Loucy (cell line): ENCODE results near the gene CNN2.

Experiments used
- H2AFZ ChIP-seq: fragments of 200-600 bp; sonication (generic); 2 replicates; pipeline ENCODE4 v1.6.0; 2016; ENCODE audit warnings: antibody characterized with exemption, mild to moderate bottlenecking, low read length, moderate library complexity
- H3F3A ChIP-seq: fragments of 200-600 bp; 2 replicates; pipeline ENCODE4 v1.6.0; 2016; ENCODE audit warnings: antibody characterized with exemption, low read depth, mild to moderate bottlenecking
- H3K27me3 ChIP-seq: fragments of 200-600 bp; sonication (generic); 2 replicates; pipeline ENCODE4 v1.6.1; 2014; ENCODE audit warnings: low read length, mild to moderate bottlenecking; ENCODE audit not compliant: insufficient read depth, poor library complexity, severe bottlenecking
- H3K36me3 ChIP-seq: fragments of 200-600 bp; sonication (generic); 2 replicates; pipeline ENCODE4 v1.6.1; 2016; ENCODE audit warnings: low read length; ENCODE audit not compliant: insufficient read depth
- H3K4me1 ChIP-seq: fragments of 200-600 bp; sonication (generic); 2 replicates; pipeline ENCODE4 v1.5.1; 2014; ENCODE audit warnings: low read length, mild to moderate bottlenecking; ENCODE audit not compliant: insufficient read depth, poor library complexity, severe bottlenecking
- H3K4me2 ChIP-seq: fragments of 200-600 bp; sonication (generic); 2 replicates; pipeline ENCODE4 v1.6.0; 2014; ENCODE audit warnings: antibody characterized with exemption, low read length, low read depth, mild to moderate bottlenecking; ENCODE audit not compliant: poor library complexity, severe bottlenecking
- H3K4me3 ChIP-seq: fragments of 200-600 bp; sonication (generic); 2 replicates; pipeline ENCODE4 v1.5.1; 2014; ENCODE audit warnings: low read length, mild to moderate bottlenecking, mixed read lengths; ENCODE audit not compliant: poor library complexity, severe bottlenecking
- H3K79me2 ChIP-seq: fragments of 200-600 bp; sonication (generic); 2 replicates; pipeline ENCODE4 v1.6.1; 2014; ENCODE audit warnings: low read length; ENCODE audit not compliant: insufficient read depth
- H3K9ac ChIP-seq: fragments of 200-600 bp; sonication (generic); 2 replicates; pipeline ENCODE4 v1.6.0; 2014; ENCODE audit warnings: mild to moderate bottlenecking, low read depth, low read length, moderate library complexity; ENCODE audit not compliant: poor library complexity, severe bottlenecking
- H3K9me2 ChIP-seq: fragments of 200-600 bp; sonication (generic); replicated peaks from 2 replicates; pipeline ENCODE4 v1.6.1; 2016; ENCODE audit warnings: low read depth, low read length, mixed read lengths
- H3K9me3 ChIP-seq: fragments of 200-600 bp; sonication (generic); 2 replicates; pipeline ENCODE4 v1.6.1; 2014; ENCODE audit warnings: mild to moderate bottlenecking, antibody characterized with exemption, low read length, low read depth; ENCODE audit not compliant: insufficient read depth
- H4K20me1 ChIP-seq: fragments of 200-600 bp; sonication (generic); 2 replicates; pipeline ENCODE4 v1.6.0; 2014; ENCODE audit warnings: antibody characterized with exemption, low read length, mild to moderate bottlenecking; ENCODE audit not compliant: insufficient read depth, poor library complexity, severe bottlenecking
- CTCF ChIP-seq: fragments of 200-600 bp; sonication (generic); conservative IDR thresholded peaks from 2 replicates; pipeline ENCODE4 v1.5.1; 2014; ENCODE audit warnings: mild to moderate bottlenecking, antibody characterized with exemption, low read length
- EZH2phosphoT487 ChIP-seq: fragments of 200-600 bp; IDR thresholded peaks from 2 replicates; pipeline ENCODE4 v1.6.1; 2018; ENCODE audit warnings: antibody characterized with exemption, mild to moderate bottlenecking, moderate library complexity, borderline replicate concordance

Gene CNN2

GRCh38 chr19:1035998-1036621, 9.7 kb downstream of the CNN2 start:
- Histone ChIP-seq H3K9me3 (no peaks in the 10 kb centered on the region), H3K9ac (no peak overlapping the region), H3K4me2 (no peak overlapping the region), H3K79me2 (peaks cover 18% of the 10 kb centered on the region), H2AFZ (no peak overlapping the region), H3K4me1 (peaks cover 36% of the 10 kb centered on the region), H3K9me2 (no peaks in the 10 kb centered on the region), H3K27me3 (no peaks in the 10 kb centered on the region), H3F3A (peaks cover 10% of the 10 kb centered on the region), H4K20me1 (peaks cover 19% of the 10 kb centered on the region), H3K4me3 (no peak overlapping the region), H3K36me3 (peaks cover 26% of the 10 kb centered on the region; the same call in 1 of the 2 replicates)
- no peak for TF ChIP-seq EZH2phosphoT487
- peak; percentile 24; the same call in 1 of the 2 replicates for TF ChIP-seq CTCF

- Histone ChIP-seq H4K20me1 (peaks cover 10% of the 10 kb centered on the region), H3F3A (peaks cover 10% of the 10 kb centered on the region), H3K9me3 (no peaks in the 10 kb centered on the region), H3K4me3 (peak overlapping the region; percentile 83), H3K9ac (peak overlapping the region; percentile 65), H3K4me1 (peaks cover 39% of the 10 kb centered on the region), H2AFZ (no peak overlapping the region), H3K79me2 (peaks cover 7% of the 10 kb centered on the region; the same call in 1 of the 2 replicates), H3K36me3 (peaks cover 15% of the 10 kb centered on the region; the same call in 1 of the 2 replicates), H3K4me2 (peak overlapping the region; percentile 88), H3K9me2 (no peaks in the 10 kb centered on the region), H3K27me3 (no peaks in the 10 kb centered on the region)
- TF ChIP-seq EZH2phosphoT487 (no peak), CTCF (no peak)
Measured at GRCh38 chr19:1037621-1038064, 11.2 kb downstream of the CNN2 start.

GRCh38 chr19:1038978-1039645, 12.7 kb downstream of the CNN2 start:
- Histone ChIP-seq H3K4me2 (peak overlapping the region; percentile 88), H4K20me1 (peaks cover 10% of the 10 kb centered on the region), H3K9me2 (no peaks in the 10 kb centered on the region), H3K4me1 (peaks cover 39% of the 10 kb centered on the region), H3K4me3 (peak overlapping the region; percentile 83), H3K9ac (peak overlapping the region; percentile 65), H3K36me3 (peaks cover 8% of the 10 kb centered on the region; the same call in 1 of the 2 replicates), H2AFZ (no peak overlapping the region), H3K9me3 (no peaks in the 10 kb centered on the region), H3F3A (peaks cover 10% of the 10 kb centered on the region), H3K27me3 (no peaks in the 10 kb centered on the region), H3K79me2 (no peaks in the 10 kb centered on the region; the same call in 1 of the 2 replicates)
- no peak for TF ChIP-seq EZH2phosphoT487
